Body of pancreas (tissue), 4 donors: ENCODE results near the gene MRPS27. TPM values are rescaled to one million over a fixed set of nuclear protein-coding genes. Genes with fewer than 3 reads are reported as not detected.

Source experiments
- ATAC-seq: fragments of 150-250 bp; one replicate; pipeline ENCODE4 v1.9.1; 2016
- DNase-seq, 4 donors: peaks; one replicate each; pipeline ENCODE4 v3.0.0-alpha.2; 2019
- H3K27ac ChIP-seq, 4 donors: fragments of 200-600 bp; sonication (generic); 1 replicate in 3 of 4; 2 replicates in 1 of 4; pipeline versions ENCODE4 v1.5.1 to v1.6.1; 2016 to 2019; ENCODE audit warnings: mild to moderate bottlenecking in 1 of 4, mixed read lengths in 1 of 4, moderate library complexity in 1 of 4
- H3K27me3 ChIP-seq, 2 donors: fragments of 200-600 bp; sonication (generic); one replicate each; pipeline ENCODE4 v1.6.0; 2016; ENCODE audit warnings: mild to moderate bottlenecking in 1 of 2
- H3K36me3 ChIP-seq, 2 donors: fragments of 200-600 bp; sonication (generic); replicated peaks in 1 of 2; 2 replicates each; pipeline ENCODE4 v1.5.1; 2016; ENCODE audit warnings: low read depth in 2 of 2; ENCODE audit not compliant: insufficient read depth in 1 of 2
- H3K4me1 ChIP-seq: fragments of 200-600 bp; sonication (generic); one replicate; pipeline ENCODE4 v1.6.0; 2016
- H3K4me3 ChIP-seq, 2 donors: fragments of 200-600 bp; sonication (generic); 1 replicate in 1 of 2; 2 replicates in 1 of 2; pipeline ENCODE4 v1.5.1; 2016 to 2019
- H3K9me3 ChIP-seq, 3 donors: fragments of 200-600 bp; sonication (generic); 1 replicate in 2 of 3; 2 replicates in 1 of 3; pipeline ENCODE4 v1.5.1; 2016
- POLR2A ChIP-seq, 3 donors: fragments of 450-650 bp; IDR thresholded peaks; one replicate each; pipeline ENCODE4 v1.6.1; 2016; ENCODE audit warnings: antibody characterized with exemption in 3 of 3, mild to moderate bottlenecking in 2 of 3
- WGBS, 2 donors: methylation state at CpG; one replicate each; pipeline ENCODE4 v1.1.5; 2017; 5-methylcytosine and 5-hydroxymethylcytosine counted together
- intact Hi-C: fragments of 100-400 bp; cut with DNase I; formaldehyde crosslinking; loops from one replicate; pipeline ENCODE4 v1.15.1; 2023
- total RNA-seq, 2 donors: library from RNA; depleted of rRNA; stranded (reverse); fragments of >200 nt; gene quantifications; one replicate each; pipeline ENCODE4 v1.1.0, GENCODE V29; 2016
- TF ChIP-seq, protein P1 (sequence below), 7 experiments: fragments of 450-650 bp in 4 of 7; fragments of 200-600 bp in 3 of 7; sonication (generic) in 3 of 7; IDR thresholded peaks; one replicate each; pipeline ENCODE4 v1.5.1; 2016 to 2019; ENCODE audit warnings: antibody characterized with exemption in 7 of 7

MRPS27 gene
- total RNA-seq, 2 donors from 2014 or later, result 25.4 to 52.7 TPM

DNA sequence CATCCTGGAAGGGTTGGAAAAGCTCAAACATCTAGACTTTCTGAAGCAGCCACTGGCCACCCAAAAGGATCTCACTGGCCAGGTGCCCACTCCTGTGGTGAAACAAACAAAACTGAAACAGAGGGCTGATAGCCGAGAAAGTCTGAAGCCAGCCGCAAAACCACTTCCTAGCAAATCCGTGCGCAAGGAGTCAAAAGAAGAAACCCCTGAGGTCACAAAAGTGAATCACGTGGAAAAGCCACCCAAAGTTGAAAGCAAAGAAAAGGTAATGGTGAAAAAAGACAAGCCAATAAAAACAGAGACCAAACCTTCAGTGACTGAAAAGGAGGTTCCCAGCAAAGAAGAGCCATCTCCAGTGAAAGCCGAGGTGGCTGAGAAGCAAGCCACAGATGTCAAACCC lies 125.2 kb downstream of the MRPS27 start:
- H3K27ac ChIP-seq, result no peak overlapping the region
- no peaks in the 10 kb centered on the region for H3K4me1 ChIP-seq
- intact Hi-C loops, result no loop called here
- no peaks in the 10 kb centered on the region for H3K9me3 ChIP-seq
- no peaks in the 10 kb centered on the region for H3K36me3 ChIP-seq
- 80 to 89% methylated on average over 6 of the region's 6 CpGs for WGBS, 2 donors
- H3K4me3 ChIP-seq, result no peak overlapping the region
- ATAC-seq (no peak), DNase-seq (no peak)
- TF ChIP-seq POLR2A (IDR thresholded peaks at IDR 0.05), result no peak
- TF ChIP-seq, protein P1, sequence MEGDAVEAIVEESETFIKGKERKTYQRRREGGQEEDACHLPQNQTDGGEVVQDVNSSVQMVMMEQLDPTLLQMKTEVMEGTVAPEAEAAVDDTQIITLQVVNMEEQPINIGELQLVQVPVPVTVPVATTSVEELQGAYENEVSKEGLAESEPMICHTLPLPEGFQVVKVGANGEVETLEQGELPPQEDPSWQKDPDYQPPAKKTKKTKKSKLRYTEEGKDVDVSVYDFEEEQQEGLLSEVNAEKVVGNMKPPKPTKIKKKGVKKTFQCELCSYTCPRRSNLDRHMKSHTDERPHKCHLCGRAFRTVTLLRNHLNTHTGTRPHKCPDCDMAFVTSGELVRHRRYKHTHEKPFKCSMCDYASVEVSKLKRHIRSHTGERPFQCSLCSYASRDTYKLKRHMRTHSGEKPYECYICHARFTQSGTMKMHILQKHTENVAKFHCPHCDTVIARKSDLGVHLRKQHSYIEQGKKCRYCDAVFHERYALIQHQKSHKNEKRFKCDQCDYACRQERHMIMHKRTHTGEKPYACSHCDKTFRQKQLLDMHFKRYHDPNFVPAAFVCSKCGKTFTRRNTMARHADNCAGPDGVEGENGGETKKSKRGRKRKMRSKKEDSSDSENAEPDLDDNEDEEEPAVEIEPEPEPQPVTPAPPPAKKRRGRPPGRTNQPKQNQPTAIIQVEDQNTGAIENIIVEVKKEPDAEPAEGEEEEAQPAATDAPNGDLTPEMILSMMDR (IDR thresholded peaks at IDR 0.05), result no peak
- H3K27me3 ChIP-seq, result no peaks in the 10 kb centered on the region

DNA sequence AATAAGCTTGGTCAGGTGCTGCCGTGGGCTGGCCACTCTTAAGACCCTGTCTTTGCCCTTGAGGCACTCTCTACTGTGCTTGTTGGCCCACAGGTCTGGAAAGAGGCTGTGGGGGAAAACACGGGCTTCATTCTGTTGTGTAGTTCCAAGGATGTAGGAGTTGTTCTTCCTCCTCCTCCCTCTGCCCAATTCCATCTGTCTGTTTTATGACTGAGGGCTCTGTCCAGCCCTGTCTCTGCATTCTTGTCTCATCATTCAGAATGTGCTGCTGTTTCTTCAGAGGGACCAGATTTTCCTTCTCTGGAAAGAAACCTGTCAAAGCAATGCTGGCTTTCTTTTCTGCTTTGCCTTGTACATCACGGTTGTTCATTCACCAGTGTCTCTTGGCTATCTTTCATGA lies 128.6 kb downstream of the MRPS27 start:
- Histone ChIP-seq H3K9me3 (no peaks in the 10 kb centered on the region), H3K27me3 (no peaks in the 10 kb centered on the region), H3K4me3 (no peak overlapping the region), H3K4me1 (no peaks in the 10 kb centered on the region), H3K36me3 (no peaks in the 10 kb centered on the region), H3K27ac (no peak overlapping the region)
- 70 to 71% methylated on average over 3 of the region's 3 CpGs for WGBS, 2 donors
- DNase-seq (no peak), ATAC-seq (no peak)
- TF ChIP-seq, protein P1 (IDR thresholded peaks at IDR 0.05), result no peak
- no peak for TF ChIP-seq POLR2A (IDR thresholded peaks at IDR 0.05)
- intact Hi-C loops, result no loop called here

DNA sequence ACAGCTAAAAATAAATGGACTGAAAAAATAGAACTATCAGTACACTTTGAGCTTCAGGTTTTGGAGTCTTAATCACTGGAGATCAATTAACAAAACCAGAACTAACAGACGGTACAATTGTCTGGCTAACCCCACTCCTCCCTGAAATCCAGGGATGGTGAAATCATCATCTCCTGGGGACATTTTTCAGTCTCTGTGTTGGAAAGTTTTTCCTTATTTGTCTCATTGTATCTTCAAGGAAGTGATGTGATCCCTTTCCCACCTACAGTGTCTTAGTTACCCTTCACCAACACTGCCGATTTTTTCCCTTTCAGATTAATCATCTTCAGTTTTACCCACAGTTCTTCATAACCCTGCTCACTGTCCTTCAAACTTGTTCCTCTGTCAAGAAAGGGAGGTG lies 130.9 kb downstream of the MRPS27 start:
- H3K27me3 ChIP-seq, result no peaks in the 10 kb centered on the region
- TF ChIP-seq POLR2A (IDR thresholded peaks at IDR 0.05), result no peak
- TF ChIP-seq, protein P1 (IDR thresholded peaks at IDR 0.05), result no peak
- no peaks in the 10 kb centered on the region for H3K4me1 ChIP-seq
- WGBS, 2 donors, result 79 to 91% methylated on average over 2 of the region's 2 CpGs
- DNase-seq (no peak), ATAC-seq (no peak)
- H3K4me3 ChIP-seq, result no peak overlapping the region
- H3K9me3 ChIP-seq, result no peaks in the 10 kb centered on the region
- no peak overlapping the region for H3K27ac ChIP-seq
- H3K36me3 ChIP-seq, result no peaks in the 10 kb centered on the region
- intact Hi-C loops, result no loop called here

DNA sequence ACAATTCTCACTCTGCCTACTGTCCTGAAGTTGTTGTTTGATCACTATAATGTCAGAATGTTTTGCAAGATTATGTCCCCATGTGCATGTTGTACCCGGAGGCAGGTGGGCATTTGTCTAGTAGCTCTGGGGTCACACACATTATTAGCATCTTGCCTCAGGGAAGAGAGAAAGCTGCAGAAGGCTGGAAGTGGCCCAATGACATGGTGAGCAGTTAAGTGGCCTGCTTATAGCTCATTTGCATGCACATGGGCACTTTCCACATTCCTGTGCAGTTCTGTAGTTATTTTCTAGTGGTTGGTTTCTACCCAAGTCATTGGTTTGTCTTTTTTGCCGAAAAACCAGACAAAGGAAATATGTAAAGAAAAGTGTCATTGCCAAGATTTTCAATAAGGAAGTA lies 131.9 kb downstream of the MRPS27 start:
- TF ChIP-seq, protein P1 (IDR thresholded peaks at IDR 0.05), result no peak
- TF ChIP-seq POLR2A (IDR thresholded peaks at IDR 0.05), result no peak
- 77 to 91% methylated on average over 2 of the region's 2 CpGs for WGBS, 2 donors
- ATAC-seq (no peak), DNase-seq (no peak)
- Histone ChIP-seq H3K27ac (no peak overlapping the region), H3K27me3 (no peaks in the 10 kb centered on the region), H3K4me1 (no peaks in the 10 kb centered on the region), H3K4me3 (no peak overlapping the region), H3K36me3 (no peaks in the 10 kb centered on the region), H3K9me3 (no peaks in the 10 kb centered on the region)
- intact Hi-C loops, result no loop called here

DNA sequence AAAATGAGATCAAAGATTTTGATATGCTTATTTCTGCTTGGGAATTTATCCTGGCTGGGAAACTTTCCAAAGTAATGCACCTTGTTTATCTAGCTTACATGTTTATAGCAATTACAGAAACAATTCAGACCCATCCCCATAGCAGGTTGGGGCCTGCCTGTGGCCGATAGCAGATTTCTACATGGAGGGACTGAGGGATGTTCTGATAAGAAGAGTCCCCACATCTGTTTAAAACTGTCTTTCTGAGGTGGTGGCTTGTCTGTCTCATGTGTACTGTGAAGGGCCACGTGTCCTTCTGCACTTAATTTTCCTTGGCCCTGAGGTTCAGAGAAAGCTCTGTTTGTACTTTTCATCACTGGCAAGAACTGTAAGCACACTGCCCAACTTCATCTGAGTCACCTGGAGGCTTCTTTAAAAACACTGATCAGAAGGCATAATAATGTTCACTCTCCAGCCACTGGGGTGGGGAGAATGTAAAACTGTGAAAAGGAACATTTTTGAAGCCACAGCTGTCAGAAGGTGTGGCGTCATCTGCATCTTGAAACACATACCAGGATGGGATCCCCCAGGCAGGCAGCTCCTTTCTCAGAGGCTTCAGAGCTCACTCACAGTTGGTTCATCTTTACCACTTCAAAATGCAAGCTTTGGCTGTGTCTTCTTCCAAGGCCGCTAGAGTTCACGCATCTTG lies 132.5 kb downstream of the MRPS27 start:
- no peaks in the 10 kb centered on the region for H3K4me1 ChIP-seq
- intact Hi-C loops, result no loop called here
- 68 to 85% methylated on average over 5 of the region's 5 CpGs for WGBS, 2 donors
- no peak overlapping the region for H3K27ac ChIP-seq
- H3K9me3 ChIP-seq, result no peaks in the 10 kb centered on the region
- TF ChIP-seq, protein P1 (IDR thresholded peaks at IDR 0.05), result no peak
- no peak for TF ChIP-seq POLR2A (IDR thresholded peaks at IDR 0.05)
- H3K4me3 ChIP-seq, result no peak overlapping the region
- no peak for DNase-seq
- ATAC-seq, result no peak
- no peaks in the 10 kb centered on the region for H3K27me3 ChIP-seq
- no peaks in the 10 kb centered on the region for H3K36me3 ChIP-seq
